Measurements from ENCODE around the gene ZNF577. TPM values are rescaled to one million over a fixed set of nuclear protein-coding genes. Genes with fewer than 3 reads are reported as not detected.

ZNF577 gene
- total RNA-seq, 1 experiment from 2014 or later: 5.1 TPM

GRCh38 chr19:51873097-51873496 is 14.7 kb downstream of the ZNF577 start:
- no peak for DNase-seq (ENCODE audit: low spot score)

- DNase-seq (ENCODE audit: low spot score): no peak
Measured at GRCh38 chr19:51861870-51862622, 25.7 kb downstream of the ZNF577 start.

GRCh38 chr19:51837145-51837544 is 50.6 kb downstream of the ZNF577 start:
- DNase-seq (ENCODE audit: low spot score): no peak

- no peak for DNase-seq (ENCODE audit: low spot score)
Measured at GRCh38 chr19:51830274-51830673, 57.5 kb downstream of the ZNF577 start.

- no peak for DNase-seq (ENCODE audit: low spot score)
Measured at GRCh38 chr19:51824281-51825005, 63.3 kb downstream of the ZNF577 start.

GRCh38 chr19:51822946-51823345 is 64.8 kb downstream of the ZNF577 start:
- no peak for DNase-seq (ENCODE audit: low spot score)

GRCh38 chr19:51822325-51822724 is 65.4 kb downstream of the ZNF577 start:
- peak; percentile 84 for DNase-seq (ENCODE audit: low spot score)

- peak; percentile 71 for DNase-seq (ENCODE audit: low spot score)
Measured at GRCh38 chr19:51821921-51822320, 65.8 kb downstream of the ZNF577 start.

- DNase-seq (ENCODE audit: low spot score): no peak
Measured at GRCh38 chr19:51821456-51821855, 66.3 kb downstream of the ZNF577 start.

Other genes with a start within 250 kb of the ZNF577 start
- not detected in 2 replicates for gene SIGLEC14, start 241.1 kb downstream of the ZNF577 start, total RNA-seq (2014; rRNA removed; shearing (Covaris generic))
- 4.2 and 8.2 TPM in 2 replicates for gene SPACA6, start 194.6 kb downstream of the ZNF577 start, total RNA-seq (2014; rRNA removed; shearing (Covaris generic))
- gene HAS1, start 164.0 kb downstream of the ZNF577 start, total RNA-seq (2014; rRNA removed; shearing (Covaris generic)): not detected in 2 replicates
- 2.5 and 3.0 TPM in 2 replicates for gene FPR1, start 136.1 kb downstream of the ZNF577 start, total RNA-seq (2014; rRNA removed; shearing (Covaris generic))
- 0.23 TPM in 1 of 2 replicates, not detected in the other for gene FPR2, start 126.8 kb downstream of the ZNF577 start, total RNA-seq (2014; rRNA removed; shearing (Covaris generic))
- gene FPR3, start 92.8 kb downstream of the ZNF577 start, total RNA-seq (2014; rRNA removed; shearing (Covaris generic)): 0.62 and 0.64 TPM in 2 replicates
- gene ZNF649, start 17.1 kb upstream of the ZNF577 start, total RNA-seq (2014; rRNA removed; shearing (Covaris generic)): 11.2 and 11.5 TPM in 2 replicates
- gene ZNF613, start 39.5 kb upstream of the ZNF577 start, total RNA-seq (2014; rRNA removed; shearing (Covaris generic)): 2.5 and 9.3 TPM in 2 replicates
- gene ZNF350, start 98.9 kb upstream of the ZNF577 start, total RNA-seq (2014; rRNA removed; shearing (Covaris generic)): 5.7 and 7.1 TPM in 2 replicates
- gene ZNF615, start 120.3 kb upstream of the ZNF577 start, total RNA-seq (2014; rRNA removed; shearing (Covaris generic)): 12.0 and 14.8 TPM in 2 replicates
- 12.3 and 17.3 TPM in 2 replicates for gene ZNF614, start 140.4 kb upstream of the ZNF577 start, total RNA-seq (2014; rRNA removed; shearing (Covaris generic))
- gene ZNF432, start 160.9 kb upstream of the ZNF577 start, total RNA-seq (2014; rRNA removed; shearing (Covaris generic)): 6.2 and 7.6 TPM in 2 replicates
- gene ZNF841, start 207.8 kb upstream of the ZNF577 start, total RNA-seq (2014; rRNA removed; shearing (Covaris generic)): 18.1 and 22.0 TPM in 2 replicates

Data from H4 (cell line).